HG03521 (cell line): ENCODE data around the gene DENND1A.
"Not testable (repeated sequence)": the region's sequence is repeated elsewhere in the genome, so short reads cannot be mapped to it uniquely, and the experiment has no call there.

ENCODE experiments used
- ATAC-seq: cut with Tn5 transposase; IDR thresholded peaks from one replicate; pipeline ENCODE4 v1.9.1; 2021; ENCODE audit warnings: mild to moderate bottlenecking, moderate library complexity; ENCODE audit not compliant: unreplicated experiment

The DENND1A gene

GRCh38 chr9:123335986-123336329, 594.0 kb downstream of the DENND1A start:
- ATAC-seq: no peak

- no peak for ATAC-seq
Measured at GRCh38 chr9:123335193-123335985, 594.5 kb downstream of the DENND1A start.

- no peak for ATAC-seq
Measured at GRCh38 chr9:123334639-123335038, 595.3 kb downstream of the DENND1A start.

GRCh38 chr9:123333058-123333669, 596.8 kb downstream of the DENND1A start:
- not testable (repeated sequence) for ATAC-seq

GRCh38 chr9:123331346-123332060, 598.4 kb downstream of the DENND1A start:
- no peak for ATAC-seq
